ENCODE data around the gene CDK15.
A peak's percentile ranks its signal among the peaks of the same experiment; 100 is the strongest.

The CDK15 gene

GRCh38 chr2:201886504-201886903 lies 80.2 kb downstream of the CDK15 start:
- ChIA-PET CTCF (no interaction called here), POLR2A (interaction anchor here (1.4 kb wide), 1 partner anchor 106 kb away, joined by 3 read pairs; the partner anchor contains the start of gene ALS2)
- no peak overlapping the region for H3K27ac ChIP-seq (ENCODE audit: extremely low read depth, low read depth, low read length)
- H3K4me3 ChIP-seq (ENCODE audit: low read depth, low read length), result no peak overlapping the region
- no peaks in the 10 kb centered on the region for H3K9me3 ChIP-seq (ENCODE audit: control insufficient read depth, insufficient read depth, low read depth, low read length)
- H3K36me3 ChIP-seq (ENCODE audit: control insufficient read depth in 2 of 2, insufficient read depth in 1 of 2, low read length in 2 of 2), result no peaks in the 10 kb centered on the region
- H3K4me1 ChIP-seq (ENCODE audit: control insufficient read depth, insufficient read depth, low read length), result peaks cover 33% of the 10 kb centered on the region
- TF ChIP-seq ZIC2 (tag by site-specific recombination; IDR thresholded peaks at IDR 0.05), result no peak
- no peak for TF ChIP-seq SETDB1 (IDR thresholded peaks at IDR 0.05; ENCODE audit: insufficient read length, low read length)
- TF ChIP-seq ZNF580 (tag by site-specific recombination; IDR thresholded peaks at IDR 0.05), result no peak
- TF ChIP-seq SP2 (tag by site-specific recombination; IDR thresholded peaks at IDR 0.05), result no peak
- no peak for TF ChIP-seq ZNF501 (tag by site-specific recombination; IDR thresholded peaks at IDR 0.05)
- no peak for TF ChIP-seq ZNF558 (tag by site-specific recombination; IDR thresholded peaks at IDR 0.05)
- TF ChIP-seq, protein P1, sequence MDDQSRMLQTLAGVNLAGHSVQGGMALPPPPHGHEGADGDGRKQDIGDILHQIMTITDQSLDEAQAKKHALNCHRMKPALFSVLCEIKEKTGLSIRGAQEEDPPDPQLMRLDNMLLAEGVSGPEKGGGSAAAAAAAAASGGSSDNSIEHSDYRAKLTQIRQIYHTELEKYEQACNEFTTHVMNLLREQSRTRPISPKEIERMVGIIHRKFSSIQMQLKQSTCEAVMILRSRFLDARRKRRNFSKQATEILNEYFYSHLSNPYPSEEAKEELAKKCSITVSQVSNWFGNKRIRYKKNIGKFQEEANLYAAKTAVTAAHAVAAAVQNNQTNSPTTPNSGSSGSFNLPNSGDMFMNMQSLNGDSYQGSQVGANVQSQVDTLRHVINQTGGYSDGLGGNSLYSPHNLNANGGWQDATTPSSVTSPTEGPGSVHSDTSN (CRISPR knock-in tag; IDR thresholded peaks at IDR 0.05), result no peak
- TF ChIP-seq ZNF600 (tag by site-specific recombination; IDR thresholded peaks at IDR 0.05), result no peak
- TF ChIP-seq ZNF133 (tag by site-specific recombination; IDR thresholded peaks at IDR 0.05), result no peak
- peak; percentile 91 for TF ChIP-seq HIC1 (tag by site-specific recombination; IDR thresholded peaks at IDR 0.05)
- TF ChIP-seq YY1 (tag by site-specific recombination; IDR thresholded peaks at IDR 0.05), result no peak
- no peak for TF ChIP-seq KLF10 (tag by site-specific recombination; IDR thresholded peaks at IDR 0.05)
- no peak for TF ChIP-seq ZNF449 (tag by site-specific recombination; IDR thresholded peaks at IDR 0.05)
- TF ChIP-seq SP7 (tag by site-specific recombination; IDR thresholded peaks at IDR 0.05), result peak; percentile 39
- TF ChIP-seq ZNF24 (tag by site-specific recombination; IDR thresholded peaks at IDR 0.05), result no peak
- peak; percentile 61; the same call in 1 of the 2 replicates for TF ChIP-seq ZNF366 (tag by site-specific recombination; conservative IDR thresholded peaks at IDR 0.05)
- TF ChIP-seq ZNF660 (tag by site-specific recombination; IDR thresholded peaks at IDR 0.05), result no peak
- TF ChIP-seq, protein P2, sequence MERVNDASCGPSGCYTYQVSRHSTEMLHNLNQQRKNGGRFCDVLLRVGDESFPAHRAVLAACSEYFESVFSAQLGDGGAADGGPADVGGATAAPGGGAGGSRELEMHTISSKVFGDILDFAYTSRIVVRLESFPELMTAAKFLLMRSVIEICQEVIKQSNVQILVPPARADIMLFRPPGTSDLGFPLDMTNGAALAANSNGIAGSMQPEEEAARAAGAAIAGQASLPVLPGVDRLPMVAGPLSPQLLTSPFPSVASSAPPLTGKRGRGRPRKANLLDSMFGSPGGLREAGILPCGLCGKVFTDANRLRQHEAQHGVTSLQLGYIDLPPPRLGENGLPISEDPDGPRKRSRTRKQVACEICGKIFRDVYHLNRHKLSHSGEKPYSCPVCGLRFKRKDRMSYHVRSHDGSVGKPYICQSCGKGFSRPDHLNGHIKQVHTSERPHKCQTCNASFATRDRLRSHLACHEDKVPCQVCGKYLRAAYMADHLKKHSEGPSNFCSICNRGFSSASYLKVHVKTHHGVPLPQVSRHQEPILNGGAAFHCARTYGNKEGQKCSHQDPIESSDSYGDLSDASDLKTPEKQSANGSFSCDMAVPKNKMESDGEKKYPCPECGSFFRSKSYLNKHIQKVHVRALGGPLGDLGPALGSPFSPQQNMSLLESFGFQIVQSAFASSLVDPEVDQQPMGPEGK (tag by site-specific recombination; IDR thresholded peaks at IDR 0.05), result 0 out of 2 replicates have a peak, but pooled peaks have one; percentile 17
- no peak for TF ChIP-seq ZNF221 (tag by site-specific recombination; IDR thresholded peaks at IDR 0.05; ENCODE audit: borderline replicate concordance)
- TF ChIP-seq ZXDB (tag by site-specific recombination; IDR thresholded peaks at IDR 0.05), result 0 out of 2 replicates have a peak, but pooled peaks have one; percentile 19
- no peak for TF ChIP-seq ZBTB49 (tag by site-specific recombination; IDR thresholded peaks at IDR 0.05; ENCODE audit: low read depth)
- TF ChIP-seq ZNF239 (tag by site-specific recombination; IDR thresholded peaks at IDR 0.05), result no peak
- TF ChIP-seq ZNF513 (tag by site-specific recombination; IDR thresholded peaks at IDR 0.05), result no peak
- TF ChIP-seq, protein P3, sequence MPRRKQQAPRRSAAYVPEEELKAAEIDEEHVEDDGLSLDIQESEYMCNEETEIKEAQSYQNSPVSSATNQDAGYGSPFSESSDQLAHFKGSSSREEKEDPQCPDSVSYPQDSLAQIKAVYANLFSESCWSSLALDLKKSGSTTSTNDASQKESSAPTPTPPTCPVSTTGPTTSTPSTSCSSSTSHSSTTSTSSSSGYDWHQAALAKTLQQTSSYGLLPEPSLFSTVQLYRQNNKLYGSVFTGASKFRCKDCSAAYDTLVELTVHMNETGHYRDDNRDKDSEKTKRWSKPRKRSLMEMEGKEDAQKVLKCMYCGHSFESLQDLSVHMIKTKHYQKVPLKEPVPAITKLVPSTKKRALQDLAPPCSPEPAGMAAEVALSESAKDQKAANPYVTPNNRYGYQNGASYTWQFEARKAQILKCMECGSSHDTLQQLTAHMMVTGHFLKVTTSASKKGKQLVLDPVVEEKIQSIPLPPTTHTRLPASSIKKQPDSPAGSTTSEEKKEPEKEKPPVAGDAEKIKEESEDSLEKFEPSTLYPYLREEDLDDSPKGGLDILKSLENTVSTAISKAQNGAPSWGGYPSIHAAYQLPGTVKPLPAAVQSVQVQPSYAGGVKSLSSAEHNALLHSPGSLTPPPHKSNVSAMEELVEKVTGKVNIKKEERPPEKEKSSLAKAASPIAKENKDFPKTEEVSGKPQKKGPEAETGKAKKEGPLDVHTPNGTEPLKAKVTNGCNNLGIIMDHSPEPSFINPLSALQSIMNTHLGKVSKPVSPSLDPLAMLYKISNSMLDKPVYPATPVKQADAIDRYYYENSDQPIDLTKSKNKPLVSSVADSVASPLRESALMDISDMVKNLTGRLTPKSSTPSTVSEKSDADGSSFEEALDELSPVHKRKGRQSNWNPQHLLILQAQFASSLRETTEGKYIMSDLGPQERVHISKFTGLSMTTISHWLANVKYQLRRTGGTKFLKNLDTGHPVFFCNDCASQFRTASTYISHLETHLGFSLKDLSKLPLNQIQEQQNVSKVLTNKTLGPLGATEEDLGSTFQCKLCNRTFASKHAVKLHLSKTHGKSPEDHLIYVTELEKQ (tag by site-specific recombination; IDR thresholded peaks at IDR 0.05; ENCODE audit: borderline replicate concordance), result peak; percentile 66; the same call in 1 of the 2 replicates

Data from HEK293 (cell line).